A549 (cell line): ENCODE measurements around the gene KCNK13. TPM values are rescaled to one million over a fixed set of nuclear protein-coding genes. Genes with fewer than 3 reads are reported as not detected.

Experiments used
- ATAC-seq, 2 experiments: fragments of 200-7000 bp in 1 of 2; fragments of >200 bp in 1 of 2; cut with Nextera tagmentation in 1 of 2; cut with Tn5 transposase in 1 of 2; 3 replicates each; pipeline versions ENCODE4 v1.8.0 to v1.9.1; 2018 to 2020; ENCODE audit warnings: mild to moderate bottlenecking in 1 of 2, moderate library complexity in 1 of 2
- CTCF ChIA-PET: fragments of 300-600 bp; sonication (Branson Sonifier 250); formaldehyde crosslinking; extraction: SDS; loops from one replicate; lab custom pipeline; 2021; ENCODE audit warnings: antibody characterized with exemption, inconsistent platforms; lab: Yijun Ruan, JAX
- POLR2A ChIA-PET: fragments of 350-600 bp; formaldehyde crosslinking; extraction: SDS; loops from one replicate; lab custom pipeline; 2021; ENCODE audit warnings: antibody characterized with exemption, inconsistent platforms; lab: Yijun Ruan, JAX
- DNase-seq, 2 experiments: peaks; one replicate each; pipeline versions ENCODE4 v3.0.0 to v3.0.0-alpha.2; 2011 to 2016; ENCODE audit warnings: low read depth in 1 of 2, low spot score in 1 of 2
- FAIRE-seq: peaks from 2 replicates; lab custom pipeline; 2011; peaks lifted over from hg19 to GRCh38; lab: Jason Lieb, UNC
- H3K27ac ChIP-seq, 2 experiments: fragments of >200 bp; sonication (Bioruptor Twin); formaldehyde crosslinking; 3 replicates each; pipeline ENCODE4 v1.5.1; 2016 to 2017
- H3K4me1 ChIP-seq: fragments of >200 bp; sonication (Bioruptor Twin); formaldehyde crosslinking; 3 replicates; pipeline ENCODE4 v1.6.1; 2016
- H3K4me2 ChIP-seq: fragments of >200 bp; sonication (Bioruptor Twin); formaldehyde crosslinking; 3 replicates; pipeline ENCODE4 v1.6.1; 2016
- H3K4me3 ChIP-seq: fragments of >200 bp; sonication (Bioruptor Twin); formaldehyde crosslinking; 3 replicates; pipeline ENCODE4 v1.5.1; 2016
- H3K9me3 ChIP-seq: fragments of >200 bp; sonication (Bioruptor Twin); formaldehyde crosslinking; 3 replicates; pipeline ENCODE4 v1.6.1; 2016
- ATOH8 ChIP-seq: fragments of 250-450 bp; sonication (Bioruptor Pico); IDR thresholded peaks from 2 replicates; pipeline ENCODE4 v1.5.0; 2020; ENCODE audit warnings: low read depth, mild to moderate bottlenecking, moderate library complexity
- BHLHE40 ChIP-seq: IDR thresholded peaks from 2 replicates; pipeline ENCODE4 v1.6.1; 2012; ENCODE audit warnings: low read depth, low read length, inconsistent platforms
- CHD2 ChIP-seq: fragments of 150-350 bp; IDR thresholded peaks from 2 replicates; pipeline ENCODE4 v1.6.1; 2014; ENCODE audit warnings: low read length; ENCODE audit not compliant: partially characterized antibody
- EP300 ChIP-seq, 2 experiments: fragments of >200 bp; sonication (Bioruptor Twin); formaldehyde crosslinking; IDR thresholded peaks; 2 replicates in 1 of 2; 3 replicates in 1 of 2; pipeline ENCODE4 v1.6.1; 2016 to 2017
- FOSB ChIP-seq: fragments of 250-450 bp; sonication (Bioruptor Pico); IDR thresholded peaks from 2 replicates; pipeline ENCODE4 v1.5.0; 2020; ENCODE audit warnings: mild to moderate bottlenecking, moderate library complexity
- FOSL2 ChIP-seq, 2 experiments: fragments of 450-650 bp in 1 of 2; fragments of >200 bp in 1 of 2; sonication (Bioruptor Twin) in 1 of 2; formaldehyde crosslinking; IDR thresholded peaks; 2 replicates each; pipeline versions ENCODE4 v1.5.0 to v1.6.1; 2016 to 2020; ENCODE audit warnings: mild to moderate bottlenecking in 1 of 2, moderate library complexity in 1 of 2
- FOXS1 ChIP-seq: fragments of 250-450 bp; sonication (Bioruptor Pico); IDR thresholded peaks from 2 replicates; pipeline ENCODE4 v1.5.0; 2020; ENCODE audit warnings: mild to moderate bottlenecking, moderate library complexity
- HES2 ChIP-seq: fragments of >200 bp; sonication (Bioruptor Twin); formaldehyde crosslinking; IDR thresholded peaks from 2 replicates; pipeline ENCODE4 v1.6.1; 2016
- KDM5A ChIP-seq: fragments of 200-600 bp; sonication (generic); IDR thresholded peaks from 2 replicates; pipeline ENCODE4 v1.6.1; 2016; ENCODE audit warnings: antibody characterized with exemption, mild to moderate bottlenecking
- MAFK ChIP-seq: fragments of 450-650 bp; IDR thresholded peaks from 2 replicates; pipeline ENCODE4 v1.6.1; 2014; ENCODE audit not compliant: partially characterized antibody
- MAZ ChIP-seq: fragments of 150-350 bp; IDR thresholded peaks from 2 replicates; pipeline ENCODE4 v1.6.1; 2014; ENCODE audit warnings: antibody characterized with exemption, low read depth, low read length, borderline replicate concordance
- MYC ChIP-seq: IDR thresholded peaks from 2 replicates; pipeline ENCODE4 v1.6.1; 2012; ENCODE audit warnings: mild to moderate bottlenecking, inconsistent platforms, low read length, improper control_type of control experiment, borderline replicate concordance
- NFE2L2 ChIP-seq: fragments of 150-350 bp; conservative IDR thresholded peaks from 2 replicates; pipeline ENCODE4 v1.6.1; 2014; ENCODE audit warnings: low read length
- PBX3 ChIP-seq: IDR thresholded peaks from 2 replicates; pipeline ENCODE4 v1.6.1; 2012
- POLR2AphosphoS2 ChIP-seq: conservative IDR thresholded peaks from 2 replicates; pipeline ENCODE4 v1.6.1; 2012; ENCODE audit warnings: low read length, improper control_type of control experiment, inconsistent platforms
- RCOR1 ChIP-seq: fragments of 150-350 bp; IDR thresholded peaks from 2 replicates; pipeline ENCODE4 v1.6.1; 2014; ENCODE audit warnings: antibody characterized with exemption, low read length, low read depth
- TFCP2L1 ChIP-seq: fragments of 250-450 bp; sonication (Bioruptor Pico); IDR thresholded peaks from 2 replicates; pipeline ENCODE4 v1.5.0; 2021; ENCODE audit warnings: mild to moderate bottlenecking
- ZSCAN20 ChIP-seq: fragments of 250-450 bp; sonication (Bioruptor Pico); IDR thresholded peaks from 2 replicates; pipeline ENCODE4 v1.8.0; 2022; ENCODE audit warnings: mild to moderate bottlenecking, moderate library complexity
- whole genome bisulfite sequencing: methylation state at CpG from one replicate; pipeline ENCODE4 v1.1.6; 2017; ENCODE audit errors: missing lambda C conversion rate; 5-methylcytosine and 5-hydroxymethylcytosine counted together
- polyA plus RNA-seq, 4 experiments: library from polyadenylated mRNA; depleted of rRNA in 3 of 4; stranded (reverse); fragments of >200 nt; fragmentation: RNase III in 1 of 4; extraction: RNeasy Plus Mini Kit Qiagen cat#74134 plus additional on column Dnase treatment in 1 of 4; gene quantifications; 2 replicates in 3 of 4; 3 replicates in 1 of 4; pipeline ENCODE4 v1.2.3, GENCODE V29; 2011 to 2017

KCNK13 gene
- polyA plus RNA-seq, 2 of the 4 experiments (the other 2 are of a cell fraction): not detected

- CTCF ChIA-PET: interaction anchor here (2.9 kb wide), 1 partner anchor 12 kb away, joined by 13 read pairs; no protein-coding TSS in a partner anchor
- Histone ChIP-seq H3K4me3 (no peak overlapping the region), H3K4me2 (no peak overlapping the region), H3K9me3 (no peaks in the 10 kb centered on the region; the same call in 2 of the 3 replicates), H3K4me1 (no peaks in the 10 kb centered on the region), H3K27ac (no peak overlapping the region)
- POLR2A ChIA-PET: no interaction called here
- no peak for DNase-seq
- TF ChIP-seq TFCP2L1 (no peak), RCOR1 (no peak), FOXS1 (CRISPR knock-in tag) (no peak), PBX3 (no peak)
- FAIRE-seq: no peak
- no peak for ATAC-seq
- WGBS: 60% methylated on average over 15 of the region's 15 CpGs
Observed at GRCh38 chr14:90126260-90126659, 64.5 kb downstream of the KCNK13 start.

- Histone ChIP-seq H3K9me3 (no peaks in the 10 kb centered on the region; the same call in 2 of the 3 replicates), H3K4me1 (no peaks in the 10 kb centered on the region), H3K27ac (no peak overlapping the region), H3K4me3 (no peak overlapping the region), H3K4me2 (no peak overlapping the region)
- TF ChIP-seq BHLHE40: no peak
- TF ChIP-seq KDM5A: no peak
- TF ChIP-seq NFE2L2: no peak
- no peak for TF ChIP-seq CHD2
- no peak for TF ChIP-seq MAZ
- no peak for TF ChIP-seq HES2
- TF ChIP-seq TFCP2L1: no peak
- no peak for TF ChIP-seq EP300 (IDR thresholded peaks at IDR 0.05)
- TF ChIP-seq FOXS1 (CRISPR knock-in tag): no peak
- no peak for TF ChIP-seq MAFK
- TF ChIP-seq FOSL2 (IDR thresholded peaks at IDR 0.05): no peak
- no peak for TF ChIP-seq FOSL2 (CRISPR knock-in tag; IDR thresholded peaks at IDR 0.05)
- ATAC-seq (no peak), DNase-seq (no peak), FAIRE-seq (no peak)
- ChIA-PET POLR2A (interaction anchor here (0.6 kb wide), 1 partner anchor 37 kb away, joined by 4 read pairs; no protein-coding TSS in a partner anchor), CTCF (interaction anchor here (1.2 to 1.5 kb wide), 2 partner anchors 38 to 80 kb away, joined by 3 to 5 read pairs; no protein-coding TSS in a partner anchor)
- 42% methylated on average over 10 of the region's 10 CpGs for WGBS
Observed at GRCh38 chr14:90132821-90133570, 71.2 kb downstream of the KCNK13 start.

GRCh38 chr14:90136904-90137303 lies 75.1 kb downstream of the KCNK13 start:
- Histone ChIP-seq H3K27ac (no peak overlapping the region), H3K4me2 (no peak overlapping the region), H3K4me3 (no peak overlapping the region), H3K9me3 (no peaks in the 10 kb centered on the region), H3K4me1 (peaks cover 13% of the 10 kb centered on the region; the same call in 1 of the 3 replicates)
- POLR2A ChIA-PET: no interaction called here
- FAIRE-seq: no peak
- no peak for DNase-seq
- ATAC-seq: no peak
- CTCF ChIA-PET: no interaction called here
- WGBS: 45% methylated on average over 4 of the region's 4 CpGs
- no peak for TF ChIP-seq ZSCAN20
- no peak for TF ChIP-seq MAFK
- no peak for TF ChIP-seq POLR2AphosphoS2
- TF ChIP-seq FOSL2 (IDR thresholded peaks at IDR 0.05): no peak
- TF ChIP-seq FOSL2 (CRISPR knock-in tag; IDR thresholded peaks at IDR 0.05): no peak
- TF ChIP-seq ATOH8: no peak
- no peak for TF ChIP-seq MYC
- TF ChIP-seq FOSB (CRISPR knock-in tag): no peak
